GM06990 (cell line): ENCODE data around the gene HIRA.

Experiments
- DNase-seq: peaks from one replicate; pipeline ENCODE4 v3.0.0-alpha.2; 2011; ENCODE audit not compliant: insufficient read length; ENCODE audit errors: extremely low read depth
- H3K27me3 ChIP-seq: replicated peaks from 2 replicates; pipeline ENCODE4 v1.6.0; 2011; ENCODE audit warnings: low read length; ENCODE audit not compliant: control insufficient read depth, insufficient read depth
- H3K36me3 ChIP-seq: 2 replicates; pipeline ENCODE4 v1.5.1; 2011; ENCODE audit warnings: low read length; ENCODE audit not compliant: control insufficient read depth, insufficient read depth
- H3K4me3 ChIP-seq: replicated peaks from 2 replicates; pipeline ENCODE4 v1.5.1; 2011; ENCODE audit warnings: low read depth, mild to moderate bottlenecking, control low read depth, low read length
- TF ChIP-seq, protein P1 (sequence below): IDR thresholded peaks from 2 replicates; pipeline ENCODE4 v1.5.1; 2011; ENCODE audit warnings: low read length, control low read depth, mild to moderate bottlenecking, inconsistent platforms; ENCODE audit not compliant: insufficient read depth, poor library complexity, severe bottlenecking

Gene HIRA

DNA sequence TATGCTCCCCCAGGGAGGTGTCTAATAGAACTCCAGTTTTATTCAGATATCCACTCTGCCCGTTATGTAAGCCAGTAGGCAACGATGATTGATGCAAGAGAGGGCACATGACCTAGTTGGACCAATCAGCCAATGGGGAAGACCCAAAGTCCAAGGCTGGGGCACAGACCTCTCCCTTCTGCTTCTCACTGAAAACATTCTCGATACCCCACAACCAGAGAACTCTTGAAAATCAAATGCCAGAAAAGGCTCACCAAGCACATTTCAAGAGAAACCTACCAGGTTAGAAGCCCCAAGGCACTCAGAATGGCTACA, 7.4 kb downstream of the HIRA start:
- TF ChIP-seq, protein P1, sequence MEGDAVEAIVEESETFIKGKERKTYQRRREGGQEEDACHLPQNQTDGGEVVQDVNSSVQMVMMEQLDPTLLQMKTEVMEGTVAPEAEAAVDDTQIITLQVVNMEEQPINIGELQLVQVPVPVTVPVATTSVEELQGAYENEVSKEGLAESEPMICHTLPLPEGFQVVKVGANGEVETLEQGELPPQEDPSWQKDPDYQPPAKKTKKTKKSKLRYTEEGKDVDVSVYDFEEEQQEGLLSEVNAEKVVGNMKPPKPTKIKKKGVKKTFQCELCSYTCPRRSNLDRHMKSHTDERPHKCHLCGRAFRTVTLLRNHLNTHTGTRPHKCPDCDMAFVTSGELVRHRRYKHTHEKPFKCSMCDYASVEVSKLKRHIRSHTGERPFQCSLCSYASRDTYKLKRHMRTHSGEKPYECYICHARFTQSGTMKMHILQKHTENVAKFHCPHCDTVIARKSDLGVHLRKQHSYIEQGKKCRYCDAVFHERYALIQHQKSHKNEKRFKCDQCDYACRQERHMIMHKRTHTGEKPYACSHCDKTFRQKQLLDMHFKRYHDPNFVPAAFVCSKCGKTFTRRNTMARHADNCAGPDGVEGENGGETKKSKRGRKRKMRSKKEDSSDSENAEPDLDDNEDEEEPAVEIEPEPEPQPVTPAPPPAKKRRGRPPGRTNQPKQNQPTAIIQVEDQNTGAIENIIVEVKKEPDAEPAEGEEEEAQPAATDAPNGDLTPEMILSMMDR = no peak
- DNase-seq = no peak
- Histone ChIP-seq H3K27me3 (no peaks in the 10 kb centered on the region), H3K4me3 (no peak overlapping the region), H3K36me3 (no peaks in the 10 kb centered on the region; the same call in 1 of the 2 replicates)

DNA sequence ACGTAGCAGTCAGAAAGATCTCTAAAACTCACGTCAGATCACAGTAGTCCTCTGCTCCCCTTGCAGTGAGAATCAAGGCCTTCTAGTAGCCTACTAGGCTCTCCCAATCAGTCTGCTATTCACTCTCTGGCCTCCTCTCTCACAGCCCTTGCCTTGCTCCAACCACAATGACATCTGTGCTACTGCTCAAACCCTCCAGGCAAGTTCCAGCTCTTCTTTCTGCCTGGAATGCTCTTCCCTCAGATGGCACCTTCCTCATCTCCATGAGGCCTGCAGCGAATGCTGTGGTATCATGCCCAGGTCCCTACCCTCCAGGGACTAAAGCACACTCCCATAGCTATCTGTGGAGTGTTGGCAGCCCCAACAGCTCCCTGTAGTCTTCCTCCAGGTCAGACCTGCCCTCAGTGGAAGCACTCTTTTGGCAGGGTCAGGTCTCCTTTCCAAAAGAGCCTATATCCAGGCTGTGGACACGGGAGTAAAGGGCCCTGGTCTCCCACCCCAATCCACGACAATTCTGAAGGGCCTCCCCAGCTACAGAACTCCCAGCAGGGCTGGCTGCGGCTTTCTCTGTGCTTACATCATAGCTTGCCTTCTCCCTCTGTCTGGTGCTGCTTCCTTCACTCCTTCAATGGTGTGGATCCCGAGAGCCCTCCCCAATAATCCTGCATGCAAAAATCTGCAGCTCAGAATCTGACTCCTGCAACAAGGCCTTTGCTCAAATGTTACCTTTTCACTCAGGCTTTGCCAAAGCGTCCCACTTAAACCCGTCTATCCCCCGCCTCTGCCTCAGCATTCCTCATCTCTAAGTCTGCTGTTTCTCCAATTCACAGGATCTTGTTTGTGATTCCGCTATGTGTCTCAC, 8.9 kb downstream of the HIRA start:
- Histone ChIP-seq H3K4me3 (no peak overlapping the region), H3K36me3 (no peaks in the 10 kb centered on the region), H3K27me3 (no peaks in the 10 kb centered on the region)
- TF ChIP-seq, protein P1 = no peak
- DNase-seq = no peak

- H3K36me3 ChIP-seq = no peaks in the 10 kb centered on the region
- H3K4me3 ChIP-seq = no peak overlapping the region
- TF ChIP-seq, protein P1 = no peak
- no peak for DNase-seq
- no peaks in the 10 kb centered on the region for H3K27me3 ChIP-seq
Measured at GRCh38 chr22:19420321-19420720, 11.2 kb downstream of the HIRA start.

- H3K4me3 ChIP-seq = no peak overlapping the region
- TF ChIP-seq, protein P1 = no peak
- DNase-seq = peak; percentile 51
- no peaks in the 10 kb centered on the region for H3K36me3 ChIP-seq
- no peaks in the 10 kb centered on the region for H3K27me3 ChIP-seq
Measured at GRCh38 chr22:19419464-19420178, 11.9 kb downstream of the HIRA start.

GRCh38 chr22:19419086-19419463, 12.5 kb downstream of the HIRA start:
- no peaks in the 10 kb centered on the region for H3K27me3 ChIP-seq
- H3K4me3 ChIP-seq = no peak overlapping the region
- no peak for DNase-seq
- TF ChIP-seq, protein P1 = no peak
- no peaks in the 10 kb centered on the region for H3K36me3 ChIP-seq
